Endodermal cell (in vitro differentiated cells): Measurements from ENCODE around the gene USF2. TPM values are rescaled to one million over a fixed set of nuclear protein-coding genes. Genes with fewer than 3 reads are reported as not detected.

Source experiments
- DNase-seq: peaks from one replicate; pipeline ENCODE4 v3.0.0-alpha.2; 2017
- H3K27ac ChIP-seq: 2 replicates; pipeline ENCODE4 v1.5.1; 2013; ENCODE audit warnings: mild to moderate bottlenecking, low read depth, low read length, moderate library complexity
- H3K27me3 ChIP-seq: 2 replicates; pipeline ENCODE4 v1.6.1; 2013; ENCODE audit warnings: mild to moderate bottlenecking, low read length, moderate library complexity; ENCODE audit not compliant: insufficient read depth, control insufficient read depth, poor library complexity, severe bottlenecking
- H3K36me3 ChIP-seq: 2 replicates; pipeline ENCODE4 v1.7.0; 2013; ENCODE audit warnings: mild to moderate bottlenecking, low read length, moderate library complexity; ENCODE audit not compliant: control insufficient read depth, insufficient read depth
- H3K4me1 ChIP-seq: one replicate; pipeline ENCODE4 v1.7.0; 2013; ENCODE audit warnings: low read length; ENCODE audit not compliant: control insufficient read depth, insufficient read depth
- H3K4me3 ChIP-seq: 2 replicates; pipeline ENCODE4 v1.5.1; 2013; ENCODE audit warnings: mild to moderate bottlenecking, low read length, moderate library complexity
- H3K9ac ChIP-seq: 2 replicates; pipeline ENCODE4 v1.6.1; 2013; ENCODE audit warnings: mild to moderate bottlenecking, low read length, moderate library complexity; ENCODE audit not compliant: poor library complexity, severe bottlenecking; ENCODE audit errors: extremely low read depth
- H3K9me3 ChIP-seq: 2 replicates; pipeline ENCODE4 v1.6.1; 2013; ENCODE audit warnings: mild to moderate bottlenecking, low read length, moderate library complexity; ENCODE audit not compliant: control insufficient read depth
- H3K27ac Mint-ChIP-seq: 2 replicates; pipeline ENCODE4 v1.8.0; 2020; ENCODE audit warnings: mixed read lengths
- H3K27me3 Mint-ChIP-seq: 2 replicates; pipeline ENCODE4 v1.8.0; 2021; ENCODE audit warnings: mild to moderate bottlenecking, mixed read lengths; ENCODE audit not compliant: insufficient read depth
- H3K36me3 Mint-ChIP-seq: 2 replicates; pipeline ENCODE4 v1.8.0; 2020; ENCODE audit warnings: low read depth, mixed read lengths
- H3K4me1 Mint-ChIP-seq: 2 replicates; pipeline ENCODE4 v1.8.0; 2020; ENCODE audit warnings: mixed read lengths
- H3K4me3 Mint-ChIP-seq: 2 replicates; pipeline ENCODE4 v1.8.0; 2020; ENCODE audit warnings: mild to moderate bottlenecking, moderate library complexity, mixed read lengths
- H3K9me3 Mint-ChIP-seq: 2 replicates; pipeline ENCODE4 v1.8.0; 2020; ENCODE audit warnings: mild to moderate bottlenecking, mixed read lengths
- WGBS, 2 experiments: methylation state at CpG; one replicate each; pipeline versions ENCODE4 v1.1.5 to v1.1.7; 2013; ENCODE audit warnings: missing lambda C conversion rate in 2 of 2, mixed read lengths in 1 of 2; ENCODE audit not compliant: insufficient coverage in 1 of 2, insufficient read length in 1 of 2; 5-methylcytosine and 5-hydroxymethylcytosine counted together
- total RNA-seq, 2 donors: library from RNA; stranded (reverse); fragmentation: NEBNext Ultra II Directional in 1 of 2; extraction: Animal tissue kit (Norgen Biotek cat#: 25700) in 1 of 2; gene quantifications; 2 replicates in 1 of 2; 3 replicates in 1 of 2; pipeline ENCODE4 v1.2.1, GENCODE V29; 2021
- TF ChIP-seq, protein P1 (sequence below): fragments of 200-600 bp; sonication (generic); conservative IDR thresholded peaks from 2 replicates; pipeline ENCODE4 v1.5.0; 2021; ENCODE audit warnings: antibody characterized with exemption, mild to moderate bottlenecking

The USF2 gene
- total RNA-seq, 2 donors from 2014 or later = 111 to 121 TPM

DNA sequence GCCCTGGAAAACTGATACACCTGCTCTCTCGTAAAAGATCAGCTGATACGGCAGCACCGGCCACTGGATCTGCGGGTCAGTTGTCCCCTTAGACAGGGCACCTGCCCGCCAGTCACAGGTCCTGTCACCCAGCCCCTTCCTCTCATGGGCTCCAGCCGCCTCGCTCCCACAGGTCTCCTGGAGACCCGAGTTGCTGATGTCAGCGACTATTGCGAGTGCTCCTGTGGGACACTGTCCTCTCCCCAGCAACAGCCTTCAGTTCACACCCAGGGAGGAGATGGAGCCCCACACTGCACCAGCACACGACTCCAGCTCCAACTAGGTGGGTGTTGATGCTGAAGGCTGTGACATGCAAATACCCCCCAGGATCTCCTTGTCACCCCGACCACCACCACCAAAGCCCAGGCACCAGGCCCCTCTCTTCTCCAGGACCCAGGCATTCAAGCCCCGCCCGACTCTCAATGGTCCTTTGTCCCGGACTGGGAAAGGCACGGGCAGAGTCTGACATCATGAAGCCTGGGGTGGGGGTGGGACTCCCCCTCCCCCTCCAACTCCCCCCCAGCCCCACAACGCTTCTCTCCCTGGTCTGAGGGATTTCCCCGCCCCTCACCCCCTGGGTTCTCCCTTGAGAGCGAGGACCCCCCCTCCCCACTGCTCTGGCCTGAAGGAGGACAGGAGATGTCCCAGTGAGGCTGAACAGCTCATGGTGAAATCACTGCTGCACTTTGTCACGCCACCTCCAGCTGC, 21.8 kb downstream of the USF2 start:
- Mint-ChIP-seq H3K27me3 (peaks cover 8% of the 10 kb centered on the region), H3K36me3 (no peaks in the 10 kb centered on the region)

DNA sequence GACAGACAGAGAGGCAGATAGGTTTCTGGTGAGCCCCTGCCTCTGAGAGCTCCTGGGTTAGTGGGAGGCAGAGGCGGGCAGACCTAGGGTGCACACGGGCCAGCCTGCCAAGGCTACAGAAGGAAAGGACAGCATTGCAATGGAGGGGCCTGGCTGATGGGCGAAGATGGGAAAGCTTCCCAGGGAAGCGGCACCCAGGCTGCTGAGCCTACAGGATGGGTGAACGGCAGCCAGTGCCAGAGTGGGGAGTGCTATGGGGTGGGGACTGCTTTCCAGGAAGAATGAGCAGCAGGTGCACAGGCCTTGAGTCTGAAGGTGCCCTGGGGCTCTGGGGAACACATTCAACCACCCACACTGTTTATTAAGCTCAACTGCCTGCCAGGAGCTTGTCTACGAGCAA, 22.5 kb downstream of the USF2 start:
- no peak overlapping the region for H3K4me3 ChIP-seq
- H3K27me3 ChIP-seq = no peaks in the 10 kb centered on the region
- WGBS, 2 experiments = 84 to 100% methylated on average over 3 to 6 of the region's 6 CpGs
- no peak overlapping the region for H3K27ac ChIP-seq
- TF ChIP-seq, protein P1, sequence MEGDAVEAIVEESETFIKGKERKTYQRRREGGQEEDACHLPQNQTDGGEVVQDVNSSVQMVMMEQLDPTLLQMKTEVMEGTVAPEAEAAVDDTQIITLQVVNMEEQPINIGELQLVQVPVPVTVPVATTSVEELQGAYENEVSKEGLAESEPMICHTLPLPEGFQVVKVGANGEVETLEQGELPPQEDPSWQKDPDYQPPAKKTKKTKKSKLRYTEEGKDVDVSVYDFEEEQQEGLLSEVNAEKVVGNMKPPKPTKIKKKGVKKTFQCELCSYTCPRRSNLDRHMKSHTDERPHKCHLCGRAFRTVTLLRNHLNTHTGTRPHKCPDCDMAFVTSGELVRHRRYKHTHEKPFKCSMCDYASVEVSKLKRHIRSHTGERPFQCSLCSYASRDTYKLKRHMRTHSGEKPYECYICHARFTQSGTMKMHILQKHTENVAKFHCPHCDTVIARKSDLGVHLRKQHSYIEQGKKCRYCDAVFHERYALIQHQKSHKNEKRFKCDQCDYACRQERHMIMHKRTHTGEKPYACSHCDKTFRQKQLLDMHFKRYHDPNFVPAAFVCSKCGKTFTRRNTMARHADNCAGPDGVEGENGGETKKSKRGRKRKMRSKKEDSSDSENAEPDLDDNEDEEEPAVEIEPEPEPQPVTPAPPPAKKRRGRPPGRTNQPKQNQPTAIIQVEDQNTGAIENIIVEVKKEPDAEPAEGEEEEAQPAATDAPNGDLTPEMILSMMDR = no peak
- peaks cover 5% of the 10 kb centered on the region for H3K4me1 ChIP-seq
- no peak overlapping the region for H3K9ac ChIP-seq
- Mint-ChIP-seq H3K27me3 (peaks cover 8% of the 10 kb centered on the region), H3K4me3 (no peak overlapping the region), H3K27ac (no peak overlapping the region), H3K36me3 (no peaks in the 10 kb centered on the region), H3K4me1 (peaks cover 6% of the 10 kb centered on the region), H3K9me3 (no peaks in the 10 kb centered on the region)
- no peaks in the 10 kb centered on the region for H3K36me3 ChIP-seq
- no peak for DNase-seq
- H3K9me3 ChIP-seq = no peaks in the 10 kb centered on the region

More for the DNA sequence above, 21.8 kb downstream of the USF2 start:
- H3K4me1 Mint-ChIP-seq = peaks cover 6% of the 10 kb centered on the region
- WGBS, 2 experiments = 88 to 90% methylated on average over 6 to 19 of the region's 20 CpGs
- Histone ChIP-seq H3K9me3 (no peaks in the 10 kb centered on the region), H3K4me3 (no peak overlapping the region), H3K9ac (no peak overlapping the region), H3K27me3 (no peaks in the 10 kb centered on the region), H3K36me3 (no peaks in the 10 kb centered on the region), H3K4me1 (peaks cover 5% of the 10 kb centered on the region), H3K27ac (no peak overlapping the region)
- H3K4me3 Mint-ChIP-seq = no peak overlapping the region
- H3K27ac Mint-ChIP-seq = no peak overlapping the region
- DNase-seq = no peak
- H3K9me3 Mint-ChIP-seq = no peaks in the 10 kb centered on the region
- TF ChIP-seq, protein P1 = no peak

DNA sequence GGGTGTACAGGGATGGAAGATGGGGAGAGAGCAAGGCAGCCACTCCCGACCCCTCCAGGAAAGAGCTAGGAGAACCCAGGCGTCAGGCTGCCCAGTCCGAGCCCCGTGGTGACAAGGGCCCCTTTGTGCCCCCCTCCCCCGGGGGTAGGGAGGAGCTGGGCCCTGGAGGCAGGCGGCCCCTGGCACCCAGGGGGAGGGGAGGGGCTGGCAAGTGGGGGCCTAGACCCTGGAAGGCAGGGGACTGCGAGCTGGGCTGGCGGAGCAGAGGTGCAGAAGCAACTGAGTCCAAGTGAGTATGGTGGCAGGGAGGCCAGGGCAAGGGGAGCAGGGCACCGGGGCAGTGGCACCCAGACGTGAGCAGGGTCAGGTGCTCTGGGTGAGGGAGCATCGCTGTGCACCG, 23.2 kb downstream of the USF2 start, which contains the start of gene MAG:
TSS of gene MAG (plus strand) at position 246 of the 400 bp plus-strand sequence. CDS start 3,248 bp downstream, outside the sequence.
- Mint-ChIP-seq H3K4me1 (peaks cover 6% of the 10 kb centered on the region), H3K4me3 (no peak within 1 kb of the TSS)
- WGBS, 2 experiments = 73 to 86% methylated on average over 3 to 12 of the region's 12 CpGs

More for the DNA sequence above, 23.2 kb downstream of the USF2 start, which contains the start of gene MAG:
- TF ChIP-seq, protein P1 = no peak
- no peak for DNase-seq
- H3K9ac ChIP-seq = no peak within 1 kb of the TSS
- H3K4me1 ChIP-seq = peaks cover 5% of the 10 kb centered on the region
- no peaks in the 10 kb centered on the region for H3K36me3 ChIP-seq
- Mint-ChIP-seq H3K27ac (no peak within 1 kb of the TSS), H3K36me3 (no peaks in the 10 kb centered on the region), H3K9me3 (no peaks in the 10 kb centered on the region), H3K27me3 (peaks cover 8% of the 10 kb centered on the region)
- no peak within 1 kb of the TSS for H3K27ac ChIP-seq
- no peaks in the 10 kb centered on the region for H3K9me3 ChIP-seq
- no peaks in the 10 kb centered on the region for H3K27me3 ChIP-seq
- no peak within 1 kb of the TSS for H3K4me3 ChIP-seq
